HG03159 (cell line): ENCODE measurements around the gene SLC6A8.

Source experiments
- ATAC-seq: cut with Tn5 transposase; IDR thresholded peaks from one replicate; pipeline ENCODE4 v1.9.1; 2021; ENCODE audit warnings: mild to moderate bottlenecking, moderate library complexity; ENCODE audit not compliant: unreplicated experiment

The SLC6A8 gene

GRCh38 chrX:153687121-153688039 is at the start of gene SLC6A8:
TSS of gene SLC6A8 (plus strand) at chrX:153687926. CDS start at chrX:153688575, 649 bp downstream.
- no peak for ATAC-seq

GRCh38 chrX:153638041-153638371 is 49.7 kb upstream of the SLC6A8 start:
- no peak for ATAC-seq

- ATAC-seq: no peak
Measured at GRCh38 chrX:153638436-153639176, 49.1 kb upstream of the SLC6A8 start.

DNA sequence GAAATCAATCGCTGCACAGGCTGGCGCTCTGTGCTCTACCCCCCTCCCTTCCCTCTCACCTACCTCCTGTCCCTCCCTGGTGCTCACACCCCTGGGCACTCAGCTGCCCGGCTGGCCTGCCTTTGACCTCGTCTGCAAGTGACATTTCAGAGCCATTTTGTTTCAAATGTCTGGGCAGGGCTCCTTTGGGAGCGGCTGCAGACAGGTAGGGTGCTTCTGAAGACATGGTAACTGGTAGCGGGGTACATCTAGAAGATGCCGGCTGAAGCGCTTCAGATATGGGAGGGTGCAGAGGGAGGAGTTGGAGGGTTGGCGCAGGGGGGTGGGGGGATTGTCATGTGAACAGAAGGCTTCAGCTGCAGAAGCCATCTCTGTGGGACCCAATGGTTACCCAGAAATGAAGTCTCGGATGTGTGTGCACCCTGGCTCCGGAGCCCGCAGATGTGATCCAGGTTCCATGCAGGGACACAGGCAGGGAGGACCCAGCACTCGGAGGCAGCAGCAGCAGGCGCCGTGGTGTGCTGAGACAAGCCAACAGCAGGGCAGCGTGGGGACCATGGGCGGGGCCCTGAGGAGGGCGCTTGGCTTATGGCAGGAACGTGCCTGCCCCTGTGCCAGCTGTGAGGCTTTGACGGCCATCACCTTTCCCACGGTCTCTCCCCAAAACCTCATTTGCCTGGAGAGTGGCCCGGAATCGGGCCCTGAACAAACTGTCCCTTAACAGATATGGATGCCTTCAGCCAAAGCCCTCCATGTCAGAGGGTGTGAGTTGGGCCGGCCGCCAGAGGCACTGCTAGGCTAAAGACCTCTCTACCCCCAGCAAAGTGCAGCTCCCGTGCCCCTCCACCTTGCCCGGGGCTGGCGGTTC is 48.3 kb upstream of the SLC6A8 start:
- no peak for ATAC-seq

- no peak for ATAC-seq
Measured at GRCh38 chrX:153640045-153640686, 47.6 kb upstream of the SLC6A8 start.

DNA sequence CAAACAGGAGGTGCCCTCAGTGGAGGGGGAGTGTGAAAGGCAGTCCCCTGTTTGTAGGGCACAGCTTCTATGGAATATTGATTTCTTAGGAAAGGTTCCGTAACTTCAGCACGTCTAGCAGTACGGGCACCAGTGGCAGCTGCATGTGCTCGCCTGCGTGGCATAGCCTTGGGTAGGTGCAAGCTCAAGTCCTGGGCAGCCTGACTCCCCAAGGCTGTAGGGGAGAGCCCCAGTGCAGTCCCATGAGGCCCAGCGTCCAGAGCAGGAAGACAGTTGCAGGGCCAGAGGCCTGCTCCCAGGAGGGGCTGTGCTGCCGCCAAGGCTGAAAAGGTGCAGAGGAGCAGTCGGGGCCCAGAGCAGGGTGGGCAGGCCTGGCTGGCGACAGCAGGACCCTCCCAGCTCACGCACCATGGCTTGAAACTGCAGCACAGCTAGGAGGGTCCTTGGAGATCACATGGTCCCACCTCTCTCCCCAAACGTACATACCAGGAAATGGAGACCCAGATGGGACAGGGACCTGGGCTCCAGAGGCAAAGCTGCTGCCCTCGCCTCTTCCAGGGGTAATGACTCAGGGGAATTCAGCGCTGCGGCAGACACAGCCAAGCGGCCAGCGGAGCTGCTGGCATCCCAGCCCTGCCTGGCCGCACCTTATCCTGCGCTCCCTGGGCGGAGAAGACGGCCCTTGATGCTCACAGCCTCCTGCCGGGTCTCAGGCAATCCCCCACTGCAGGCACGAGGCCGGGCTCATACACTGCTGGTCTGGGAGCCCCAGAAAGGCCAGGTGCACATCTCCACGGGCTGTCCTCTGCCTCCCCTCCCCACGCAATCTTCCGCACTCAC is 46.8 kb upstream of the SLC6A8 start:
- no peak for ATAC-seq

DNA sequence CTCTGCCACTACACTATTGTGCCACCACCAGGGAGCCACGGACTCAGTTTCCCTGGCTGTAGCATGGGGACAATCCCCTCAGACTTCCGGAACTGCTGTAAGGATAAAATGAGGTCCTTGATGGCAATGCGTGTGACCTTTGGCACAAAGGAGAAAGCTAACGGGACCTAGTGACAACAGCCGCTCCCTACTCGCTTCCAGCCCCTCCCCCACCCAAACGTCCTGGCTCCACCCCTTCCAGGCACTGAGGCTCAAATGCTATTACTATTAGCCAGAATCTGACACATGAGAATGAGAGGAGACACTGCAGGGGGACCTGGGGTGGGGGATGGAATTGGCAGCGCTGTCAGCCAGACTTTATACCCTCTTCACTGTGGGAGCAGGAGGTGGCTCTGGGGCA is 46.1 kb upstream of the SLC6A8 start:
- ATAC-seq: no peak

DNA sequence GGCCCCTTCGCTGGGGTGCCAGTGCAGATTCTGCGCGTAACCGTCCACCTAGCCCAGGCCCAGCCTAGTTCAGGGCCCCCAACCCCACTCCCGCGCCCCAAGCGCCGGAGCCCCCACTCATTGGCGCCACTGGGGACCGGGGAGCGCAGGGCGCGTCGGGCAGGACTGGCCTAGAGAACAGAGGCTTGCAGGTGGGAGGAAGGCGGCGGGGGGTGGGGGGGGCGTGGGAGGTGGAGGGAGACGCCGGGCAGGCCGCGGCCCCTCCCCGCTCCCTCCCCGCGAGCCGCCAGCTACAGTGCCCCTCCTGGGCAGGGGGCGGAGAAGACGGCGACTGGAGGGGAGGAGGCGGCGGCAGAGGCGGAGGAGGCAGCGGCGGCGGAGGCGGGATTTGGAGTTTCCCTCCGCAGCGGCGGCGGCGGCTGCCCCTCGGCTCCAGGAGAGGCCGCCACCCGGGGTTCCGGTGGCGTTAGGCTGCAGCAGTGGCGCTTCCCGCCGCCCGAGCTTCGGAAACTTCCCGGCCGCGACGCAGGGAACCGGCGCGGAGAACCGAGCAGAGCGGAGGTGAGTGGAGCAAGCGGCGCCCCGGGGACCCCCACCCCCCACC is 45.6 kb upstream of the SLC6A8 start:
- no peak for ATAC-seq

GRCh38 chrX:153642655-153643430 is 44.9 kb upstream of the SLC6A8 start:
- no peak for ATAC-seq

DNA sequence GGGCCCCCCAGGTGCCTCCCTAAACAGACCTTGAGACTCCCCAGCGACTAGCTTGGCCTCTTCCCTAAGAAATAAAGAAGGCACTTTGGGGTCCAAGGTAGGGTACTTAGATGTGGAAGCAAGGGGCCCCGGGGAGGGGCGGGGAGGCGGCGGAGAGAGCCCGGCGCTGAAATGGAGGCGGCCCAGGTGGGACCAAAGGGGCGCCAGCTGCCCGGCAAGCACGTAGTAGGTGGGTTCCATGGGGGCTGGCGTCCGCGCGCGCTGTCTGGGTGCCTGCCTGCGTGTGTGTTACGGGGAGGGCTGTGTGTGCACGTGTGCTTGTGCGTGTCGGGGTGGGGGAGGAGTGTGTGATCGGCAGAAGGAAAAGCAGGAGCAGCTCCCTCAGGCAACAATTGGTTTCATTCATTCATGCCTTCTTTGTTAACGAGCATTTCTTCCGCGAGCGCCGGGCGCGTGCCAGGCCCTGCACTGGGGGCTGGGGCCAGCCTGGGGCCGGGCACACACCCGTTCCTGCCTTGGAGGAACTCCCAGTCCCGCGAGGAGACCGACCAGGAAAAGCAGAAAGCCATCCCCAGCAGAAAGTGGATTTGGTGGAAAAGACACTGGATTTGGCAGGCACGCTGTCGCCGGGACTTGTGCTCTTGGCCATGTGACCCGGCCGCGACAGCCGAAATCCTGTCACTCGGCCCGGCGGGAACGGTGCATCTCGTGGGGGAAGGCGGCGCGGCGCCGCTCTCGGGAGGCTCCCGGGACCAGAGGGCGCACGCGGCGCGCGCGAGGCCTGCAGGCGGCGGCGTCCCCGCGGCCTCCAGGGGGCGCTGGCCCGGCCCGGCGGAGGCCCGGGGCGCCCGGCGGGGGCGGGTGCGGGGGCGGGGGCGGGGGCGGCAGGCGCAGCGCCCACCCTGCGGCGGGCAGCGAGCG is 44.0 kb upstream of the SLC6A8 start:
- ATAC-seq: no peak

- ATAC-seq: no peak
Measured at GRCh38 chrX:153644356-153645125, 43.2 kb upstream of the SLC6A8 start.

DNA sequence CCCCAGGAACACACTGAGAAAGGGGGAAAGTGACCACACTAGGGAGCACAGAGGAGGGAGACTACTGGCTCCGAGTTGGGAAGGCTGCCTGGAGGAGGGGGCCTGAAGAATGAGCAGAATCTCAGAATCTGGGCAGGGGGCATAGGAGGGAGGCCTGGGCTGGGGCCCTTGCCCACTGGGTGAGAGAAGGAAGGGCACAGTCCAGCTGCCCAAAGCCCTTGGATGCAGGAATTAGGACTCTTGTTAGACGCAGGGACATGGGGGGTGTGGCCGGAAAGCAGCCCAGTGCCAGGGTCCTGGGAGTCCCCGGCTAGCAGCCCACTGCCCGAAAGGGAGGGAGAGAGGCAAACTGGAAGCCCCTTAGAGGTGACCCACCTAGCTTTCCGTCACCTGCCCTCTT is 42.6 kb upstream of the SLC6A8 start:
- no peak for ATAC-seq

DNA sequence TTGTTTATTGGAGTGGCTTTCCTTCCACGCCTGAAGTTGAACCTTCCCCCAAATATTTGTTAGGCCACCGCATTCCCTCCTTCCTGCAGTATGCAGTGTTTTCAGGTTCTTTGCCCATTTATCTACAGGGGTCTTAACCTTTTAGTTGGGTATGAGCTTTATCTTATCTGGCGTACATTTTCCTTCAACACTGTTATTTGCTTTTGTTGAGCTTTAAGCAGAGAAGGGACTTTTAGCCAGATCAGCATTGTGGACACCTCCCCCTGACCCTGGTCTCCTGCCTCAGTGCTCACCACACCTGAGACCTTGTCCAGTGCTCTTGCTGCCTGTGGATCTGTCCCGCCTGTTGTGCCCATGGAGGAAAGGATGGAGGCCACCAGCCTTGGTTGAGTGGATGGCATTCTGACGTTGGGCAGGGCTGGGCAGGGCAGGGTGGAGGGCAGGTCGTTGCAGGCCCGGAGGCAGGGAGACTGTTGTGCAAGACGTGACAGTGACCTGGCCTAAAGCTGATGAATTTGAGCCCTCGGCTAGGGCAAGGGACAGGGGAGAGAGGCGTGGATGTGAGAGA is 41.7 kb upstream of the SLC6A8 start:
- ATAC-seq: no peak

DNA sequence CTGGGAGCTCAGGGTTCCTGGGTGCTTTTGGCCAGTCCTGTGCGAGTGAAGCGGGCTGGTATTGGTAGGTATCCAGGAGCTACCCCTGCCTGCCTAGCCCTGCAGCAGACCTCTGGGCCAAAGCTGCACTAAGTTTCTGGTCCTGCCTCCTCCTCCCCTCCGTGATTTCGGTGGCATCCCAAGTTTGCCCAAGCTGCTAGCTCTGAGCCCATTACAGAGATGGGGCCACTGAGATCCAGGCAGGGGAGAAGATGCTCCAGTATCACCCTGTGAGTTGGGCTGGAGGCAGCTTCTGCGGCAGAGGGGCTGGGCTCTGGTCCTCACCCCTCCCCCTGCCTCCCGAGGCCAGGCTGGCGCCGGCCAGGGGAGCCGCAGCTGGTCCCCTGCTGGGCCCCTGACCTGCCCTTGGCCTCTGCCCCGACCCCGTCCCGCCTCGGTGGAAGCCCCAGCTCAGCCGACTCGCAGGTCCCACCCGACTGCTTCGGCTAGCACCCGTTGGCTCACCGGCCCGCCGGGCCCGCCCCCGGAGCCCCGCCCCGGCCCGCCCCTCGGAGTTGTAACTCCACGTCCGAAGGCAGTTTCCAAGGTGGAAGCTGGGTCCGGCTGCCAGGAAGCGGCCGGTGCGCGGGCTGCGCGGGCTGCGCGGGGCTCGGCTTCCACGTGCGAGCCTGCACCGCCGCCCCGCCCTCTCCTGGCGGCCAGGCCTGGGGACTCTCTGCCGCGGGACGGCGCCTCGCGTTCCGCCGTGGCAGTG is 40.9 kb upstream of the SLC6A8 start, which contains the start of gene DUSP9:
TSS of gene DUSP9 (plus strand) at position 584 of the 754 bp plus-strand sequence. CDS start 751 bp downstream, outside the sequence.
- ATAC-seq: no peak

- ATAC-seq: no peak
Measured at GRCh38 chrX:153647461-153648357, 40.0 kb upstream of the SLC6A8 start.
